Measurements from ENCODE around the gene CBY2. TPM values are rescaled to one million over a fixed set of nuclear protein-coding genes. Genes with fewer than 3 reads are reported as not detected.

Gene CBY2
- total and polyA plus RNA-seq, 2 donors from 2014 or later: 0.22 TPM; not detected in 1

DNA sequence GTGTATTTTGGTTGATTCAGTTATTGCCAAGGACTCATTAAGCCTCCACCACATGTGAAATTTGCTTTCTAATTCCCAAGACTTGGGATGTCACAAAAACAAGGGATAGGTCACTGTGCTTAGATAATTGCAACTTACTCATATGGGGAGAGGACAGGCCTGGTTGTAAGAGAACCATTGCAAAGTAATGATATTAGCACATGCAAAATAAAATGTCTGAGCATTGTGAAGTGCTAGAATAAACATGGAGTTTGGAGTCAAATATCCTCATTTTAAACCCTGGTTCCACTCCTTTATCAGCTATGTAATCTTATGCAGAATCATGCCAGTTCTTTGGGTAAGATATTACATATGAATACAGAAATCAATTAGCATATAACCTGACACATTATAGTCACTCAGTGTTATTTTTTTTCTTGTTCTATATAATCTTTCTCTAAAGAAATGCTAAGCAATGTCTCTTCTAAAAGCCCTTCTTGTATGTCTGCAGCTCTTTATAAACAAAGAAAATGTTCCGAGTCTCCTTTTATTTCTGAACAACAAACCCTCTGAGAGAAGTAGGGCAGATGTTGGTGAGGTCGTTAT lies 5.5 kb downstream of the CBY2 start:
- FAIRE-seq: no peak
- Histone ChIP-seq H3K9me3 (ENCODE audit: control insufficient read depth in 2 of 3, insufficient read depth in 1 of 3, low read length in 3 of 3) (no peaks in the 10 kb centered on the region), H3K4me1 (ENCODE audit: control insufficient read depth in 2 of 3, insufficient read depth in 2 of 3, low read depth in 1 of 3, low read length in 3 of 3) (no peaks in the 10 kb centered on the region)

DNA sequence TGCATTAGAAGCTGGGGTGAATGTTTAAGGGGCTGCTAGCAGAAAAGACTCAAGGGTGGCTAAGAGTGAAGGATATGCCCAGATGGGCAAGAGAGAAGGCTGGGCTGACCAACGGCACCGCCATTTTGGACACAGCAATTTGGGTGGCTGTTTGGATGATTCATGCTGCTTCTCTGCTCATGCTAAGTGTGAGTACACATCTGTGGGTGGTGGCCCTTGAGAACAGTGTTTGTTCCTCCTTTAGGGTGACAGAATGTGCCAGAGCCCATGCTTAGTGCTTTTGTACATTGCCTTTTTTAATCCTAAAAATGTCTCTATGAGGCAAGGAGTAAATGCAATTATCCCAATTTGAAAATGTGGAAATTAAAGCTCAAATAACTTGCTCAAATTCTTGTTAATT lies 9.8 kb downstream of the CBY2 start:
- intact Hi-C loops (cut with DNase I): no loop called here
- Histone ChIP-seq H3K4me1 (ENCODE audit: control insufficient read depth in 2 of 3, insufficient read depth in 2 of 3, low read depth in 1 of 3, low read length in 3 of 3) (no peaks in the 10 kb centered on the region), H3K4me3 (ENCODE audit: low read length in 3 of 3) (no peak overlapping the region), H3K9me3 (ENCODE audit: control insufficient read depth in 2 of 3, insufficient read depth in 1 of 3, low read length in 3 of 3) (no peaks in the 10 kb centered on the region), H3K27ac (ENCODE audit: low read depth in 2 of 2, low read length in 2 of 2) (no peak overlapping the region), H3K9ac (ENCODE audit: low read length in 3 of 3) (no peak overlapping the region), H3K36me3 (ENCODE audit: control insufficient read depth in 2 of 3, insufficient read depth in 3 of 3, low read length in 3 of 3) (no peaks in the 10 kb centered on the region), H3K27me3 (ENCODE audit: control insufficient read depth, insufficient read depth, low read length) (no peaks in the 10 kb centered on the region)
- DNase-seq (no peak), FAIRE-seq (no peak)
- TF ChIP-seq, protein P1, sequence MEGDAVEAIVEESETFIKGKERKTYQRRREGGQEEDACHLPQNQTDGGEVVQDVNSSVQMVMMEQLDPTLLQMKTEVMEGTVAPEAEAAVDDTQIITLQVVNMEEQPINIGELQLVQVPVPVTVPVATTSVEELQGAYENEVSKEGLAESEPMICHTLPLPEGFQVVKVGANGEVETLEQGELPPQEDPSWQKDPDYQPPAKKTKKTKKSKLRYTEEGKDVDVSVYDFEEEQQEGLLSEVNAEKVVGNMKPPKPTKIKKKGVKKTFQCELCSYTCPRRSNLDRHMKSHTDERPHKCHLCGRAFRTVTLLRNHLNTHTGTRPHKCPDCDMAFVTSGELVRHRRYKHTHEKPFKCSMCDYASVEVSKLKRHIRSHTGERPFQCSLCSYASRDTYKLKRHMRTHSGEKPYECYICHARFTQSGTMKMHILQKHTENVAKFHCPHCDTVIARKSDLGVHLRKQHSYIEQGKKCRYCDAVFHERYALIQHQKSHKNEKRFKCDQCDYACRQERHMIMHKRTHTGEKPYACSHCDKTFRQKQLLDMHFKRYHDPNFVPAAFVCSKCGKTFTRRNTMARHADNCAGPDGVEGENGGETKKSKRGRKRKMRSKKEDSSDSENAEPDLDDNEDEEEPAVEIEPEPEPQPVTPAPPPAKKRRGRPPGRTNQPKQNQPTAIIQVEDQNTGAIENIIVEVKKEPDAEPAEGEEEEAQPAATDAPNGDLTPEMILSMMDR (IDR thresholded peaks at IDR 0.05; ENCODE audit: borderline replicate concordance, extremely low read depth, insufficient read depth): no peak

More for the DNA sequence above, 5.5 kb downstream of the CBY2 start:
- no peaks in the 10 kb centered on the region for H3K27me3 ChIP-seq (ENCODE audit: control insufficient read depth, insufficient read depth, low read length)
- H3K4me3 ChIP-seq (ENCODE audit: low read length in 3 of 3): no peak overlapping the region
- TF ChIP-seq, protein P1 (IDR thresholded peaks at IDR 0.05; ENCODE audit: borderline replicate concordance, extremely low read depth, insufficient read depth): no peak
- H3K36me3 ChIP-seq (ENCODE audit: control insufficient read depth in 2 of 3, insufficient read depth in 3 of 3, low read length in 3 of 3): no peaks in the 10 kb centered on the region
- intact Hi-C loops (cut with DNase I): no loop called here
- no peak for DNase-seq
- H3K27ac ChIP-seq (ENCODE audit: low read depth in 2 of 2, low read length in 2 of 2): peak overlapping the region in 1 of 2 donors; percentile 23
- no peak overlapping the region for H3K9ac ChIP-seq (ENCODE audit: low read length in 3 of 3)

DNA sequence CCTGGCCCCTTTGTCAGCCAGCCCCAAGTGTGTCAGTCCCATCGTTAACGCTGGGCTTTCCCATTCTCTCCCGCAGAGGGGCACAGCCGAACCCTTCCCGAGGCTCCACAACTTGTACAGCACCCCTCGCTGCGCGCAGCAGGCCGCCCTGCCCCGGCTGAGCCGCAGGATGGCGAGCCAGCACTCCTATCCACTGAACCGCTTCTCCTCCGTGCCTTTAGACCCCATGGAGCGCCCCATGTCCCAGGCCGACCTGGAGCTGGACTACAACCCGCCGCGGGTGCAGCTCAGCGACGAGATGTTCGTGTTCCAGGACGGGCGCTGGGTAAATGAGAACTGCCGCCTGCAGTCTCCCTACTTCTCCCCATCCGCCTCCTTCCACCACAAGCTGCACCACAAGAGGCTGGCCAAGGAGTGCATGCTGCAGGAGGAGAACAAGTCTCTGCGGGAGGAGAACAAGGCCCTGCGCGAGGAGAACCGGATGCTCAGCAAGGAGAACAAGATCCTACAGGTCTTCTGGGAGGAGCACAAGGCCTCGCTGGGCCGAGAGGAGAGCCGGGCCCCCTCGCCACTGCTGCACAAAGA lies 11.1 kb downstream of the CBY2 start:
- Histone ChIP-seq H3K36me3 (ENCODE audit: control insufficient read depth in 2 of 3, insufficient read depth in 3 of 3, low read length in 3 of 3) (no peaks in the 10 kb centered on the region), H3K4me1 (ENCODE audit: control insufficient read depth in 2 of 3, insufficient read depth in 2 of 3, low read depth in 1 of 3, low read length in 3 of 3) (peaks cover 0 to 8% (median 8%) of the 10 kb centered on the region in 3 donors), H3K27ac (ENCODE audit: low read depth in 2 of 2, low read length in 2 of 2) (no peak overlapping the region), H3K4me3 (ENCODE audit: low read length in 3 of 3) (no peak overlapping the region), H3K27me3 (ENCODE audit: control insufficient read depth, insufficient read depth, low read length) (no peaks in the 10 kb centered on the region), H3K9ac (ENCODE audit: low read length in 3 of 3) (no peak overlapping the region), H3K9me3 (ENCODE audit: control insufficient read depth in 2 of 3, insufficient read depth in 1 of 3, low read length in 3 of 3) (no peaks in the 10 kb centered on the region)
- intact Hi-C loops (cut with DNase I): no loop called here
- no peak for DNase-seq
- FAIRE-seq: no peak
- TF ChIP-seq, protein P1 (IDR thresholded peaks at IDR 0.05; ENCODE audit: borderline replicate concordance, extremely low read depth, insufficient read depth): no peak

Data from kidney (tissue), 14 donors.